Measurements from ENCODE around the gene NAGLU. TPM values are rescaled to one million over a fixed set of nuclear protein-coding genes. Genes with fewer than 3 reads are reported as not detected.

The NAGLU gene
- total RNA-seq, 1 donor: 91.6 TPM

DNA sequence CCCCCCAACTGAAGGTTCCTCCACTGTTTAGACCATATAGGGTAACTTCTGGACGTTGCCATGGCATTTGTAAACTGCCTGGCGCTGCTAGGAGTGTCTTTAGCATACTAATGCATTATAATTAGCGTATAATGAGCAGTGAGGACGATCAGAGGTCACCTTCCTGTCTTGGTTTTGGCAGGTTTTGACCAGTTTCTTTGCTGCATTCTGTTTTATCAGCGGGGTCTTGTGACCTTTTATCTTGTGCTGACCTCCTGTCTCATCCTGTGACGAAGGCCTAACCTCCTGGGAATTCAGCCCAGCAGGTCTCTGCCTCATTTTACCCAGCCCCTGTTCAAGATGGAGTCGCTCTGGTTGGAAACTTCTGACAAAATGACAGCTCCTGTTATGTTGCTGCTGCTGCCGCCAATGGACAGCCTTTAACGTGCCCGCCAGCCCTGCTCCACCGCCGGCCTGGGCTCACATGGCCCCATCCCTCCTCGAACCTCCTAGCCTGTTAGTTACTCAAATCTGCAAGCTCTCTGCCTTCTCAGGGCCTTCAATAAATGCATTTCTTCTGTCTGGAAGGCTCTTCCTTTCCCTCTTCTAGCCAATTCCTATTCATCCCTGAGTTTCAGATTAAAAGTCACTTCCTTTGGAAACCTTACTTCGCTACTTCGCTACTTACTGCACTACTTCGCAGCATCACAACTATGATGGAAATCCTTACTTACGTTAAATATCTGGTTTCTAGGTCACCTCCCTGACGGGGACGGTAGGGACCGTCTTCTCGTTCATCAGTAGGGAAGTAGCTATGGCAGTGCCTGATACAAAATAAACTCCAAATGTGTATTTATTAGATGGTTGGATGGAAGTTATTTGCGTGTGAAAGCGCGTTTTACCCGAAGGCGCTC lies 640 bp upstream of the NAGLU start:
- TF ChIP-seq CTCF (IDR thresholded peaks at IDR 0.05; ENCODE audit: extremely low read depth, low read depth, low read length): no peak
- peak overlapping the region; percentile 99 for H3K4me2 ChIP-seq (ENCODE audit: insufficient read depth, low read length)
- peaks cover 10% of the 10 kb centered on the region for H4K20me1 ChIP-seq (ENCODE audit: insufficient read depth, low read length)
- H3K36me3 ChIP-seq (ENCODE audit: insufficient read depth, low read length): peaks cover 13% of the 10 kb centered on the region
- no peaks in the 10 kb centered on the region for H3K27me3 ChIP-seq (ENCODE audit: insufficient read depth, low read length)
- peak overlapping the region; percentile 72 for H2AFZ ChIP-seq (ENCODE audit: low read length)
- peak; percentile 11 for DNase-seq (ENCODE audit: insufficient read length, low spot score, missing footprints)
- peaks cover 17% of the 10 kb centered on the region for H3K4me1 ChIP-seq (ENCODE audit: insufficient read depth, low read length)
- no peaks in the 10 kb centered on the region for H3K9me3 ChIP-seq (ENCODE audit: low read depth, low read length)
- peak overlapping the region; percentile 77 for H3K27ac ChIP-seq (ENCODE audit: low read depth, low read length)
- peaks cover 25% of the 10 kb centered on the region for H3K79me2 ChIP-seq (ENCODE audit: insufficient read depth, low read length)
- H3K4me3 ChIP-seq (ENCODE audit: insufficient read depth, low read length): peak overlapping the region; percentile 88

- no peaks in the 10 kb centered on the region for H3K9me3 ChIP-seq (ENCODE audit: low read depth, low read length)
- H4K20me1 ChIP-seq (ENCODE audit: insufficient read depth, low read length): peaks cover 10% of the 10 kb centered on the region
- H3K36me3 ChIP-seq (ENCODE audit: insufficient read depth, low read length): peaks cover 23% of the 10 kb centered on the region
- TF ChIP-seq CTCF (IDR thresholded peaks at IDR 0.05; ENCODE audit: extremely low read depth, low read depth, low read length): no peak
- peak overlapping the region; percentile 99 for H3K4me2 ChIP-seq (ENCODE audit: insufficient read depth, low read length)
- H3K4me3 ChIP-seq (ENCODE audit: insufficient read depth, low read length): peak overlapping the region; percentile 88
- H3K4me1 ChIP-seq (ENCODE audit: insufficient read depth, low read length): peaks cover 16% of the 10 kb centered on the region
- peak; percentile 99 for DNase-seq (ENCODE audit: insufficient read length, low spot score, missing footprints)
- H3K27ac ChIP-seq (ENCODE audit: low read depth, low read length): peak overlapping the region; percentile 77
- H2AFZ ChIP-seq (ENCODE audit: low read length): peak overlapping the region; percentile 65
- no peaks in the 10 kb centered on the region for H3K27me3 ChIP-seq (ENCODE audit: insufficient read depth, low read length)
- H3K79me2 ChIP-seq (ENCODE audit: insufficient read depth, low read length): peaks cover 25% of the 10 kb centered on the region
Measured at GRCh38 chr17:42536372-42537155, 523 bp downstream of the NAGLU start.

DNA sequence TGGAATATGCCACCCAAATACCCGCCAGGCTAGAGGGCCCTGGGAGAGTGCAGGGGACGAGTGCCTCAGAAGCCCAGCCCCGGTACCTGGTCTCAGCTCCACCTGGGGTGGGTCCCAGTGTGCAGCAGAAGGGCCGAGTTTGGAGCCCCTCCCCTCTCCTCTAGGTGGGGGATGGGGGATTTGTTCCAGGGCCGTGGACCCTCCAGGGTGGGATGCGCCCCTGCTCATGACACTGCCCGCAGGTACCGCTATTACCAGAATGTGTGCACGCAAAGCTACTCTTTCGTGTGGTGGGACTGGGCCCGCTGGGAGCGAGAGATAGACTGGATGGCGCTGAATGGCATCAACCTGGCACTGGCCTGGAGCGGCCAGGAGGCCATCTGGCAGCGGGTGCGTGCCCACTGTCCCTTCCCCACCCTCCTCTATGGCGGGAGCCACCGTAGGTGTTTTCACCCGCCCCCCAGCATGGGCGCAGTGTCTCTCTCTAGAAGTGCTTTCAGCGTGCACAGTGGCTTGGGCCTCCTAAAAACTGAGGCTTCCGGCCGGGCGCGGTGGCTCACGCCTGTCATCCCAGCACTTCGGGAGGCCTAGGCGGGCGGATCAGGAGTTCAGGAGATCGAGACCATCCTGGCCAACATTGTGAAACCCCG lies 1.2 kb downstream of the NAGLU start:
- peak overlapping the region; percentile 77 for H3K27ac ChIP-seq (ENCODE audit: low read depth, low read length)
- peaks cover 13% of the 10 kb centered on the region for H3K4me1 ChIP-seq (ENCODE audit: insufficient read depth, low read length)
- peak overlapping the region; percentile 88 for H3K4me3 ChIP-seq (ENCODE audit: insufficient read depth, low read length)
- H3K4me2 ChIP-seq (ENCODE audit: insufficient read depth, low read length): peak overlapping the region; percentile 99
- peaks cover 26% of the 10 kb centered on the region for H3K36me3 ChIP-seq (ENCODE audit: insufficient read depth, low read length)
- peaks cover 25% of the 10 kb centered on the region for H3K79me2 ChIP-seq (ENCODE audit: insufficient read depth, low read length)
- TF ChIP-seq CTCF (IDR thresholded peaks at IDR 0.05; ENCODE audit: extremely low read depth, low read depth, low read length): no peak
- H2AFZ ChIP-seq (ENCODE audit: low read length): no peak overlapping the region
- H3K9me3 ChIP-seq (ENCODE audit: low read depth, low read length): no peaks in the 10 kb centered on the region
- H3K27me3 ChIP-seq (ENCODE audit: insufficient read depth, low read length): no peaks in the 10 kb centered on the region
- peaks cover 10% of the 10 kb centered on the region for H4K20me1 ChIP-seq (ENCODE audit: insufficient read depth, low read length)
- DNase-seq (ENCODE audit: insufficient read length, low spot score, missing footprints): peak; percentile 62

All from osteoblast (primary cell).